NCI-H2171 (cell line): Measurements from ENCODE around the gene ULBP3.
"Not testable (repeated sequence)": the region's sequence is repeated elsewhere in the genome, so short reads cannot be mapped to it uniquely, and the experiment has no call there.

ENCODE experiments used
- DNase-seq: peaks from one replicate; lab custom pipeline; 2025; lab: John Stamatoyannopoulos, UW

Gene ULBP3

GRCh38 chr6:150076196-150076893 is 7.4 kb upstream of the ULBP3 start:
- no peak for DNase-seq

- no peak for DNase-seq
Observed at GRCh38 chr6:150075034-150075421, 6.1 kb upstream of the ULBP3 start.

GRCh38 chr6:150074396-150075033 is 5.6 kb upstream of the ULBP3 start:
- not testable (repeated sequence) for DNase-seq

GRCh38 chr6:150072201-150072600 is 3.3 kb upstream of the ULBP3 start:
- DNase-seq: no peak

- DNase-seq: no peak
Observed at GRCh38 chr6:150070236-150070818, 1.4 kb upstream of the ULBP3 start.

- DNase-seq: no peak
Observed at GRCh38 chr6:150069706-150070105, 785 bp upstream of the ULBP3 start.

- no peak for DNase-seq
Observed at GRCh38 chr6:150068151-150068550, 770 bp downstream of the ULBP3 start.

- DNase-seq: no peak
Observed at GRCh38 chr6:150065083-150065482, 3.8 kb downstream of the ULBP3 start.

GRCh38 chr6:150063640-150064039 is 5.3 kb downstream of the ULBP3 start:
- no peak for DNase-seq

- not testable (repeated sequence) for DNase-seq
Observed at GRCh38 chr6:150059973-150060372, 8.9 kb downstream of the ULBP3 start.

GRCh38 chr6:150058986-150059385 is 9.9 kb downstream of the ULBP3 start:
- DNase-seq: no peak

GRCh38 chr6:150058231-150058792 is 10.6 kb downstream of the ULBP3 start:
- no peak for DNase-seq

- no peak for DNase-seq
Observed at GRCh38 chr6:150057501-150057951, 11.4 kb downstream of the ULBP3 start.

GRCh38 chr6:150056916-150057315 is 12.0 kb downstream of the ULBP3 start:
- no peak for DNase-seq

GRCh38 chr6:150056156-150056555 is 12.8 kb downstream of the ULBP3 start:
- DNase-seq: no peak

GRCh38 chr6:150055131-150055530 is 13.8 kb downstream of the ULBP3 start:
- no peak for DNase-seq

GRCh38 chr6:150053450-150053849 is 15.5 kb downstream of the ULBP3 start:
- DNase-seq: no peak

- no peak for DNase-seq
Observed at GRCh38 chr6:150050846-150051245, 18.1 kb downstream of the ULBP3 start.

GRCh38 chr6:150048099-150048498 is 20.8 kb downstream of the ULBP3 start:
- DNase-seq: no peak

GRCh38 chr6:150046943-150047342 is 22.0 kb downstream of the ULBP3 start:
- DNase-seq: no peak

- DNase-seq: no peak
Observed at GRCh38 chr6:150044621-150045145, 24.2 kb downstream of the ULBP3 start.

GRCh38 chr6:150043501-150044412 is 25.2 kb downstream of the ULBP3 start:
- no peak for DNase-seq
